Esophagus squamous epithelium (tissue), 5 donors: ENCODE measurements around the gene GNAI2. TPM values are rescaled to one million over a fixed set of nuclear protein-coding genes. Genes with fewer than 3 reads are reported as not detected.
"Not testable (repeated sequence)": the region's sequence is repeated elsewhere in the genome, so short reads cannot be mapped to it uniquely, and the experiment has no call there.

Experiments used
- DNase-seq: peaks from one replicate; lab custom pipeline; 2025; lab: John Stamatoyannopoulos, UW
- H3K27ac ChIP-seq, 4 donors: fragments of 200-600 bp; sonication (generic); one replicate each; pipeline ENCODE4 v1.5.1; 2016 to 2019; ENCODE audit warnings: mild to moderate bottlenecking in 1 of 4
- H3K27me3 ChIP-seq, 4 donors: fragments of 200-600 bp; sonication (generic); 1 replicate in 3 of 4; 2 replicates in 1 of 4; pipeline versions ENCODE4 v1.5.1 to v1.6.0; 2017 to 2021; ENCODE audit warnings: antibody characterized with exemption in 1 of 4
- H3K36me3 ChIP-seq, 3 donors: fragments of 200-600 bp; sonication (generic); one replicate each; pipeline ENCODE4 v1.5.1; 2016 to 2019
- H3K4me1 ChIP-seq, 3 donors: fragments of 200-600 bp; sonication (generic); one replicate each; pipeline ENCODE4 v1.5.1; 2017 to 2019
- H3K4me3 ChIP-seq, 4 donors: fragments of 200-600 bp; sonication (generic); 1 replicate in 3 of 4; 2 replicates in 1 of 4; pipeline ENCODE4 v1.5.1; 2016 to 2019; ENCODE audit warnings: mild to moderate bottlenecking in 2 of 4, moderate library complexity in 1 of 4
- H3K9me3 ChIP-seq, 3 donors: fragments of 200-600 bp; sonication (generic); one replicate each; pipeline ENCODE4 v1.5.1; 2016 to 2019
- POLR2A ChIP-seq, 4 donors: fragments of 450-650 bp; IDR thresholded peaks; one replicate each; pipeline ENCODE4 v1.6.1; 2017; ENCODE audit warnings: antibody characterized with exemption in 4 of 4, mild to moderate bottlenecking in 4 of 4, moderate library complexity in 3 of 4
- WGBS, 2 donors: methylation state at CpG; one replicate each; pipeline ENCODE4 v1.1.5; 2018; 5-methylcytosine and 5-hydroxymethylcytosine counted together
- intact Hi-C: fragments of 100-400 bp; cut with DNase I; formaldehyde crosslinking; loops from one replicate; pipeline ENCODE4 v1.15.0; 2022
- total RNA-seq, 4 donors: library from RNA; depleted of rRNA; stranded (reverse); fragments of >200 nt; gene quantifications; one replicate each; pipeline ENCODE4 v1.1.0, GENCODE V29; 2016
- TF ChIP-seq, protein P1 (sequence below), 6 experiments: fragments of 450-650 bp in 4 of 6; fragments of 200-600 bp in 2 of 6; sonication (generic) in 2 of 6; IDR thresholded peaks; one replicate each; pipeline ENCODE4 v1.5.1; 2016 to 2019; ENCODE audit warnings: antibody characterized with exemption in 6 of 6, mild to moderate bottlenecking in 4 of 6, moderate library complexity in 4 of 6
- donor health status: DM: yes; HTN: yes; CAD: no.

The GNAI2 gene
- total RNA-seq, 4 donors from 2014 or later: 39.8 to 122 (median 76.5) TPM

DNA sequence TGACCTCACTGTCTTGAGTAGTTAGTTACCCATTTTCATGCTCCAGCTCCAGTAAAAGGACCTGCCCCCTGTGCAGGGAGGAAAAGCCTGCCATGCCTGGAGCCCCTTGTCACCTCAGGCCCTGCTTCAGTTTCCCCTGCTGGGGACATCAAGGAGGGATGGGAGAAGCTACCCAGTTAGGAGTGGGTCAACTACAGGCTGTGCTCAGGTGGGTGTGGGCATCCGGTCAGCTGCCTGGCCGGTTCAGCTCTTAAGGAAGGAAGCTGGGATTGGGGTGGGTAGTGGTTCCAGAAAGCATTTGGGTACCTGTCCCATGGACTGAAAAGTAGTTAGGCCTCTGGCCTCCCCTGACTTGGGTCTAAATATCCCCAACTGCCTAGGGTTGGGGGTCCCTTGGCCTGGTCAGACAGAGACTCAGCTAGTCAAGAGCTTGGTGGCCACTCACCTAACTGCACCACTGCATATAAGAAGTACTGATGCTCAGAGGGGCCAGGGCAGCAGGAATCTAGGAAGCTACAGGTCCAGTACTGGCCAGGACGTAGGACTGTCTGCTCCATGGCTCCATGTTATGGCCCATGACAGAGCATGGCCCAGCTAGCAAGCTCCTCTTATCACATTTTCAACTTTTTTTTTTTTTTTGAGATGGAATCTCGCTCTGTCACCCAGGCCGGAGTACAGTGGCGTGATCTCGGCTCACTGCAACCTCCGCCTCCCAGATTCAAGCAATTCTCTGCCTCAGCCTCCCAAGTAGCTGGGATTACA, 43.4 kb downstream of the GNAI2 start:
- H3K4me1 ChIP-seq: peaks cover 0 to 23% (median 7%) of the 10 kb centered on the region in 3 donors
- H3K27ac ChIP-seq: no peak overlapping the region
- WGBS, 2 donors: 91 to 98% methylated on average over 6 of the region's 8 CpGs
- H3K4me3 ChIP-seq: no peak overlapping the region
- intact Hi-C loops: loop anchor here (10.0 kb wide), 1 partner anchor 45 kb away; the partner anchor contains the start of genes HYAL2 and TUSC2
- H3K9me3 ChIP-seq: no peaks in the 10 kb centered on the region
- no peak for TF ChIP-seq POLR2A (IDR thresholded peaks at IDR 0.05)
- TF ChIP-seq, protein P1, sequence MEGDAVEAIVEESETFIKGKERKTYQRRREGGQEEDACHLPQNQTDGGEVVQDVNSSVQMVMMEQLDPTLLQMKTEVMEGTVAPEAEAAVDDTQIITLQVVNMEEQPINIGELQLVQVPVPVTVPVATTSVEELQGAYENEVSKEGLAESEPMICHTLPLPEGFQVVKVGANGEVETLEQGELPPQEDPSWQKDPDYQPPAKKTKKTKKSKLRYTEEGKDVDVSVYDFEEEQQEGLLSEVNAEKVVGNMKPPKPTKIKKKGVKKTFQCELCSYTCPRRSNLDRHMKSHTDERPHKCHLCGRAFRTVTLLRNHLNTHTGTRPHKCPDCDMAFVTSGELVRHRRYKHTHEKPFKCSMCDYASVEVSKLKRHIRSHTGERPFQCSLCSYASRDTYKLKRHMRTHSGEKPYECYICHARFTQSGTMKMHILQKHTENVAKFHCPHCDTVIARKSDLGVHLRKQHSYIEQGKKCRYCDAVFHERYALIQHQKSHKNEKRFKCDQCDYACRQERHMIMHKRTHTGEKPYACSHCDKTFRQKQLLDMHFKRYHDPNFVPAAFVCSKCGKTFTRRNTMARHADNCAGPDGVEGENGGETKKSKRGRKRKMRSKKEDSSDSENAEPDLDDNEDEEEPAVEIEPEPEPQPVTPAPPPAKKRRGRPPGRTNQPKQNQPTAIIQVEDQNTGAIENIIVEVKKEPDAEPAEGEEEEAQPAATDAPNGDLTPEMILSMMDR (IDR thresholded peaks at IDR 0.05): no peak
- H3K36me3 ChIP-seq: no peaks in the 10 kb centered on the region
- no peak for DNase-seq
- H3K27me3 ChIP-seq: peaks cover 0 to 27% (median 1%) of the 10 kb centered on the region in 4 donors

DNA sequence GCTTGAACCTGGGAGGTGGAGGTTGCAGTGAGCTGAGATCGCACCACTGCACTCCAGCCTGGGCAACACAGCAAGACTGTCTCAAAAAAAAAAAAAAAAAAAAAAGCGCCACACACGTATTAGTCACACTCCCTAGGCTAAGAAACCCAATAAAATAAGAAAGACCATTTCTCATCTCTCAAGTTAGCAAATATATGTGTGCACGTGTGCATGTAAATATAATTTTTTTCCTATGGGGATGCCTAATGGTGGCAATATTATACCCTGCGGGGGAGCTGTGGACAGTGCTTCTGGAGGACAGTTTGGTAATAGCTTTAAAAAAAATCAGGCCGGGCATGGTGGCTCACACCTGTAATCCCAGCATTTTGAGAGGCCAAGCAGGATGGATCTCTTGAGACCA, 48.1 kb downstream of the GNAI2 start:
- intact Hi-C loops, H3K4me1 ChIP-seq, H3K4me3 ChIP-seq, DNase-seq, H3K27ac ChIP-seq, H3K27me3 ChIP-seq, H3K9me3 ChIP-seq: not testable (repeated sequence)
- 74 to 76% methylated on average over 5 to 6 of the region's 6 CpGs for WGBS, 2 donors
- H3K36me3 ChIP-seq: peaks cover 18 to 34% (median 18%) of the 10 kb centered on the region in 3 donors

DNA sequence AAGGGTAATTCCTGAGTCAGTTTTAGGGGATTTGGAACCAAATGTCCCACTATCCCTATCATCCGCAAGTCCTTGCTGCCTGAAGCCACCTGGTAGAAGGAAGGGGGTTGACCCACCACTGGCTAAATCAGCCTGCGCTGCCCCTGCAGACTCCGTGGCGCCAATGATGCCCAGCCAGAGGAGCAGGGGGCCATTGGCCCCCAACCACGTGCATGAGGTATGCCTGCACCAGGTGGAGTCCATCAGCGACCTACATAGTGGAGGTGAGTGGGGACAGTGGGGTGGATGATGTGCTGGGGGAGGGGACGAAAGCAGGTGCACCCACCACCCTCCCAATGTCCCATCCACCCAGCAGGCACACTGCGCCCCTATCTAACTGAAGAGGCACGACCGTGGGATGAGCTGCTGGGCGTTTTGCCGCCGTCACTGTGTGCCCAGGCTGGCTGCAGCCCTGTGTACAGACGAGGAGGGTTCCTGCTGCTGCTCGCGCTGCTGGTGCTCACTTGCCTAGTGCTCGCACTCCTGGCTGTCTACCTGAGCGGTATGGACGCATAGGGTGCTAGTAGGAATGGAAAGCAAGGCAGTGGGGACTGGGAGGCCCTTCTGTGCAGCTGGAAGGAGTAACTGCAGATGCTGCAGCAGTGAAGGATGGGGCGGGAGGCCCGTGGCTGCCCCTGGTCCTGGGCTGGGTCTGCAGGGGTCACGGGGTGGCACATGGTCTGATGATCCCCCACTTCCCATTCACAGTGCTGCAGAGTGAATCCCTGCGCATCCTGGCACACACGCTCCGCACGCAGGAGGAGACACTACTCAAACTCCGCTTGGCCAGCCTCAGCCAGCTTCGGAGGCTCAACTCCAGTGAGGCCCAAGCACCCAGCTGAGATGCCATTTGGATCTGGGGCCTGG, 50.6 kb downstream of the GNAI2 start:
- 81 to 82% methylated on average over 9 to 10 of the region's 28 CpGs for WGBS, 2 donors
- H3K9me3 ChIP-seq: no peaks in the 10 kb centered on the region
- H3K36me3 ChIP-seq: peaks cover 31 to 50% (median 32%) of the 10 kb centered on the region in 3 donors
- H3K27me3 ChIP-seq: no peaks in the 10 kb centered on the region
- no peak for DNase-seq
- TF ChIP-seq POLR2A (IDR thresholded peaks at IDR 0.05): no peak
- TF ChIP-seq, protein P1 (IDR thresholded peaks at IDR 0.05): no peak
- no peak overlapping the region for H3K27ac ChIP-seq
- intact Hi-C loops: no loop called here
- H3K4me3 ChIP-seq: no peak overlapping the region
- peaks cover 8 to 17% (median 14%) of the 10 kb centered on the region in 3 donors for H3K4me1 ChIP-seq

DNA sequence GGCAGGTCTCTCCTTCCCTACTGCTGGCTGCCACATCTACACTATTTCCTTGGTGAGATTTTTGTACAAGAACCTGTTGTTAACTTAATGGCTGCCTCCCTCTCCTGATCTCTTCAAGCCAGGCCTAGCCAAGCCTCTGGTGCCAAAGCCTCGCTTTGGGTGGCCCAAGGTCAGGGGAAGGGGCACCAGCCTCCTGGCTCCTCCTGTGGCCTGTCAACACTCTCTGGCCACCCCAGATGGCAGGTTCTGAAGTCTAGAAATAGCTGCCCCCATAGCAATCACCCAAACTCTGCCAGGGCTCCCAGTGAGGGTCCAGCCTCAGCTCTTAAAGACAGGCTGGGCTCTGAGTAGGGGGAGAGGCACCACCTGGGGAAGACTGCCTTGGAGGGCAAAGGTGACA, 51.3 kb downstream of the GNAI2 start:
- intact Hi-C loops: no loop called here
- no peak for TF ChIP-seq POLR2A (IDR thresholded peaks at IDR 0.05)
- TF ChIP-seq, protein P1 (IDR thresholded peaks at IDR 0.05): no peak
- Histone ChIP-seq H3K27ac (no peak overlapping the region), H3K4me3 (no peak overlapping the region), H3K27me3 (no peaks in the 10 kb centered on the region), H3K9me3 (no peaks in the 10 kb centered on the region), H3K36me3 (peaks cover 31 to 50% (median 32%) of the 10 kb centered on the region in 3 donors), H3K4me1 (peaks cover 12 to 22% (median 17%) of the 10 kb centered on the region in 3 donors)
- no peak for DNase-seq
- WGBS, 2 donors: 88 to 100% methylated on average over 1 of the region's 1 CpG

DNA sequence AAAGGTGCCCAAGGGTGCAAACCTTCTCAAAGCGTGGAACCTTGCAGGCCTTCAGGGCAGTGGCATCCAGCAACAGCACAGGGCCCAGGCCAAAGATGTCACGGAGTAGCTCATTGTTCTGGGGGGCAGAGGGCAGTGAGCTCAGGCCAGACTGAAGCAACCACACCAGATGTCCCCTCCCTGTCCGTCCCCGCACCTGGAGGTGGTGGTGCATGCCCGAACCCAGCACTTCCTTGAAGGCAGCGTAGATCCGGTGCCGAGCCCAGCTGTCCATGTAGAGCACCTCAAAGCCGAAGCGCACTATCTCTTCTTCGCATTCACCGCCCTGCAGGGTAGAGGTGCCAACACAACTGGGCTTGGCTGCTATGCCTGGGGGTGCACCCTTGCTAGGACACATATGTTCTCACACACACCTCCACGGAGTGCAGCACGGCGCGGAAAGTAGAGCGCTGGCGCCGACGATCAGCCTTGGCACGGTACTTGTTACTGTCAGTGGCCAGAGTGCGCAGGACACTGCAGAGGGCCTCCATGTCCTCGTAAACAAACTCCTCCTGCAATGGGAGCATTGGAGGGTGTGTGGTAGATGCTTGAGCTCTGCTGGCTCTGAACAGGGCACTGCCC, 52.5 kb downstream of the GNAI2 start:
- no peak overlapping the region for H3K27ac ChIP-seq
- H3K9me3 ChIP-seq: no peaks in the 10 kb centered on the region
- intact Hi-C loops: no loop called here
- H3K27me3 ChIP-seq: no peaks in the 10 kb centered on the region
- peaks cover 17 to 33% (median 23%) of the 10 kb centered on the region in 3 donors for H3K4me1 ChIP-seq
- peaks cover 31 to 50% (median 32%) of the 10 kb centered on the region in 3 donors for H3K36me3 ChIP-seq
- WGBS, 2 donors: 95% methylated on average over 16 of the region's 23 CpGs; no CpG with 5 or more reads in 1 of the 2 donors
- TF ChIP-seq, protein P1 (IDR thresholded peaks at IDR 0.05): no peak
- TF ChIP-seq POLR2A (IDR thresholded peaks at IDR 0.05): no peak
- H3K4me3 ChIP-seq: no peak overlapping the region
- no peak for DNase-seq
